ENCODE measurements around the gene RNF151. TPM values are rescaled to one million over a fixed set of nuclear protein-coding genes. Genes with fewer than 3 reads are reported as not detected.
A peak's percentile ranks its signal among the peaks of the same experiment; 100 is the strongest.

Gene RNF151
- total RNA-seq, 1 donor from 2014 or later: not detected

GRCh38 chr16:1976951-1977874 is 10.6 kb downstream of the RNF151 start:
- no peak for DNase-seq

GRCh38 chr16:1977875-1978268 is 11.2 kb downstream of the RNF151 start:
- DNase-seq: no peak

- no peak for DNase-seq
Observed at GRCh38 chr16:1978476-1979120, 11.9 kb downstream of the RNF151 start.

- DNase-seq: no peak
Observed at GRCh38 chr16:1979271-1980029, 12.8 kb downstream of the RNF151 start.

GRCh38 chr16:1980030-1980769 is 13.5 kb downstream of the RNF151 start:
- DNase-seq: peak; percentile 69

GRCh38 chr16:1980770-1981087 is 14.1 kb downstream of the RNF151 start:
- DNase-seq: no peak

- DNase-seq: no peak
Observed at GRCh38 chr16:1981398-1981836, 14.8 kb downstream of the RNF151 start, which contains the start of gene NOXO1. NOXO1 (minus strand) TSS chr16:1981469; CDS start chr16:1981179, 290 bp downstream.

- DNase-seq: peak; percentile 77
Observed at GRCh38 chr16:1982013-1982433, 15.4 kb downstream of the RNF151 start.

- DNase-seq: no peak
Observed at GRCh38 chr16:1982991-1983543, 16.4 kb downstream of the RNF151 start.

- peak; percentile 94 for DNase-seq
Observed at GRCh38 chr16:1983544-1984346, 17.1 kb downstream of the RNF151 start, which contains the start of gene GFER. GFER (plus strand) TSS chr16:1984193; CDS start chr16:1984219, 26 bp downstream.

GRCh38 chr16:1984347-1985225 is 17.9 kb downstream of the RNF151 start:
- DNase-seq: no peak

- no peak for DNase-seq
Observed at GRCh38 chr16:1985466-1986150, 19.0 kb downstream of the RNF151 start.

- DNase-seq: no peak
Observed at GRCh38 chr16:1987198-1987597, 20.5 kb downstream of the RNF151 start.

GRCh38 chr16:1989209-1990100 is 22.8 kb downstream of the RNF151 start, which contains the start of gene SYNGR3:
SYNGR3 (plus strand) TSS chr16:1989970; CDS start chr16:1990103, 133 bp downstream.
- no peak for DNase-seq

- no peak for DNase-seq
Observed at GRCh38 chr16:1990101-1990350, 23.4 kb downstream of the RNF151 start.

- DNase-seq: peak; percentile 8
Observed at GRCh38 chr16:1990351-1991134, 23.9 kb downstream of the RNF151 start.

- DNase-seq: peak; percentile 11
Observed at GRCh38 chr16:1991135-1991551, 24.5 kb downstream of the RNF151 start.
